ENCODE measurements around the gene NGF. TPM values are rescaled to one million over a fixed set of nuclear protein-coding genes. Genes with fewer than 3 reads are reported as not detected.

Gene NGF
- total RNA-seq, 4 donors from 2014 or later, result 2.8 to 4.0 (median 3.2) TPM; not detected in 1

- intact Hi-C loops (cut with DNase I), result no loop called here
- H3K36me3 ChIP-seq, result no peaks in the 10 kb centered on the region
- H3K4me3 ChIP-seq (replicated peaks in 1 of 3), result no peak overlapping the region
- no peaks in the 10 kb centered on the region for H3K27me3 ChIP-seq
- H3K9me3 ChIP-seq, result no peaks in the 10 kb centered on the region
- peak overlapping the region in 1 of 3 donors; percentile 41 for H3K27ac ChIP-seq
- no peak for TF ChIP-seq POLR2A (IDR thresholded peaks at IDR 0.05)
- no peak for TF ChIP-seq CTCF (IDR thresholded peaks at IDR 0.05)
- 56 to 59% methylated on average over 7 of the region's 7 CpGs for WGBS, 2 donors
- peaks cover 8 to 12% of the 10 kb centered on the region in 2 donors for H3K4me1 ChIP-seq
- DNase-seq, result peak; percentile 5 to 6
Observed at GRCh38 chr1:115332813-115333608, 5.0 kb downstream of the NGF start.

GRCh38 chr1:115331558-115332331 lies 6.3 kb downstream of the NGF start:
- Histone ChIP-seq H3K36me3 (no peaks in the 10 kb centered on the region), H3K4me3 (replicated peaks in 1 of 3) (no peak overlapping the region), H3K27ac (peak overlapping the region in 1 of 3 donors; percentile 31), H3K9me3 (no peaks in the 10 kb centered on the region), H3K27me3 (no peaks in the 10 kb centered on the region), H3K4me1 (peaks cover 0 to 7% of the 10 kb centered on the region in 2 donors)
- intact Hi-C loops (cut with DNase I), result no loop called here
- WGBS, 2 donors, result 86 to 92% methylated on average over 5 of the region's 5 CpGs
- DNase-seq, result no peak
- TF ChIP-seq POLR2A (IDR thresholded peaks at IDR 0.05) (no peak), CTCF (IDR thresholded peaks at IDR 0.05) (no peak)

- TF ChIP-seq CTCF (IDR thresholded peaks at IDR 0.05) (no peak), POLR2A (IDR thresholded peaks at IDR 0.05) (no peak)
- Histone ChIP-seq H3K27ac (no peak overlapping the region), H3K9me3 (no peaks in the 10 kb centered on the region), H3K36me3 (no peaks in the 10 kb centered on the region), H3K27me3 (no peaks in the 10 kb centered on the region), H3K4me3 (replicated peaks in 1 of 3) (no peak overlapping the region), H3K4me1 (peaks cover 0 to 7% of the 10 kb centered on the region in 2 donors)
- no peak for DNase-seq
- WGBS, 2 donors, result 52 to 60% methylated on average over 7 of the region's 7 CpGs
- intact Hi-C loops (cut with DNase I), result no loop called here
Observed at GRCh38 chr1:115330480-115331013, 7.5 kb downstream of the NGF start.

GRCh38 chr1:115329965-115330364 lies 8.1 kb downstream of the NGF start:
- no peak overlapping the region for H3K4me3 ChIP-seq (replicated peaks in 1 of 3)
- no peaks in the 10 kb centered on the region for H3K36me3 ChIP-seq
- no peak for TF ChIP-seq CTCF (IDR thresholded peaks at IDR 0.05)
- no peak for TF ChIP-seq POLR2A (IDR thresholded peaks at IDR 0.05)
- peaks cover 0 to 7% of the 10 kb centered on the region in 2 donors for H3K4me1 ChIP-seq
- H3K9me3 ChIP-seq, result no peaks in the 10 kb centered on the region
- no peak overlapping the region for H3K27ac ChIP-seq
- intact Hi-C loops (cut with DNase I), result no loop called here
- 62 to 68% methylated on average over 3 of the region's 3 CpGs for WGBS, 2 donors
- no peaks in the 10 kb centered on the region for H3K27me3 ChIP-seq
- no peak for DNase-seq

Measured in thyroid gland (tissue), 4 donors.